Measurements from ENCODE around the gene HES3.

The HES3 gene

DNA sequence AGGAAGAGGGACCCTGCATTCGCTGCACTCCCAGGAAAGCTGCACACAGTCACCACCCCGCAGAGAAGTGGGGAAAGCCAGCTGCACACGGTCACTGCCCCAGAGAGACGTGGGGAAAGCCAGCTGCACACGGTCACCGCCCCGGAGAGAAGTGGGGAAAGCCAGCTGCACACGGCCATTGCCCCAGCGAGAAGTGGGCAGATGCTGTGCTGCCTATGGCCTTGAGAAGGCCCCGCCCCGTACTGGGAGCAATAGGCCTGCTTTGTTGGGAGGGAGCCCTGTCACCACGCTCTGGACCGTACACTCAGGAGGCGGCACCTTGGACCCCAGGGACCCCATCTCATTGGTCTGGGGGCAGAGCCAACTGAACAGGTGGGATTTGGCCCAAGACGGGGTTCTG, 21.2 kb downstream of the HES3 start:
- no peak for DNase-seq (ENCODE audit: low read depth in 2 of 2)
- no peak for TF ChIP-seq CTCF (IDR thresholded peaks at IDR 0.05; ENCODE audit: low read depth, low read length)
- no peak overlapping the region for H3K4me3 ChIP-seq (replicated peaks in 1 of 2; ENCODE audit: low read depth in 2 of 2, low read length in 2 of 2)

GRCh38 chr1:6266641-6267040, 22.7 kb downstream of the HES3 start:
- H3K4me3 ChIP-seq (replicated peaks in 1 of 2; ENCODE audit: low read depth in 2 of 2, low read length in 2 of 2), result no peak overlapping the region
- DNase-seq (ENCODE audit: low read depth in 2 of 2), result no peak
- TF ChIP-seq CTCF (IDR thresholded peaks at IDR 0.05; ENCODE audit: low read depth, low read length), result no peak

DNA sequence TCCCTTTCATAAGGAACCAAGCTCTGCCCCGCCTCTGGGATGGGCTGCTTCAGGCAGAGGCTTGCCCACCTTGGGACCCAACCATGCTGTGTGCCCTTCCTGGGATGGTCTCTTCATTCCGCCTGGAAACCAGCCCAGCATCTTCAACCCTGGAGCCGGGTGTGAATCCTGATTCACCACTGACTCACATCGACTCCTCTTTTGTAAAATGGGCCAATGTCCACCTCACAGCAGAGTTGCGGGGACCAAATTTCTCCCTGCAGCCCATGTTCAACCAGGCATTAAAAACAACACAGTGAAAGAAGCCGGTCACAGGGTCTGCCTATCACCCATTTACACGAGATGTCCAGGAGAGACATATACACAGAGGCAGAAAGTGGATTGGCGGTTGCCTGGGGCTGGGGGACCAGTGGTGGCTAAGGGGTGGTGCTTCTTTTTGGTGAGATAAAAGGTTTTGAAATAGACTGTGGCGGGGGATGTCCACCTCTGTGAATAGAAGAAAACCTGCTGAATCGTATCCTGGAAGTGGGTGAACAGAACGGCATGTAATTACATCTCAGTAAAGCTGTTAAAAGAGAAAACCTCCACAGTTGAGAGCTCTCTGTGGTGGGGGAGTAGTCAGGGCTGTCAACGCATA, 23.8 kb downstream of the HES3 start:
- no peak for TF ChIP-seq CTCF (IDR thresholded peaks at IDR 0.05; ENCODE audit: low read depth, low read length)
- peak in 1 of 2 donors; percentile 45 for DNase-seq (ENCODE audit: low read depth in 2 of 2)
- no peak overlapping the region for H3K4me3 ChIP-seq (replicated peaks in 1 of 2; ENCODE audit: low read depth in 2 of 2, low read length in 2 of 2)

- no peak overlapping the region for H3K4me3 ChIP-seq (replicated peaks in 1 of 2; ENCODE audit: low read depth in 2 of 2, low read length in 2 of 2)
- no peak for DNase-seq (ENCODE audit: low read depth in 2 of 2)
- TF ChIP-seq CTCF (IDR thresholded peaks at IDR 0.05; ENCODE audit: low read depth, low read length), result no peak
These were observed 24.4 kb downstream of the HES3 start for GRCh38 chr1:6268415-6268814.

DNA sequence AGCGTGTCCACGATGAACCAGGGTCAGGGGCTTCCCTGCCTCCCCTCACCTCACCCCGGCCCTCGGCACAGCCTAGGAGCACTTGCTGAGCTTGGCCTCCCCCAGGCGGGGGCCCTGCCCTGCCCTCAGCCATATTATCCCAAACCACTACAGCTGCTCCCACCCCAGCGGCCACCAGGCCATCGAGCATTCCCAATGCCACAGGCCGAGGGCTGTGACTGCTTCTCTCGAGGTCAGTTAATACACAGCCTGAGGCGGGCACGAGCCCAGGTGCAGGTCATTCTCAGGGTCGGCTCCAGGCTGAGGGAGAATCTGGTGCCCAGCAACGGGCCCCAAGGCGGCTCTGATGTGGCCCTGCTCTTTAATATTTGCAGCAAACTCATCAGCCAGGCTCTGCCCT, 25.3 kb downstream of the HES3 start:
- no peak for DNase-seq (ENCODE audit: low read depth in 2 of 2)
- no peak overlapping the region for H3K4me3 ChIP-seq (replicated peaks in 1 of 2; ENCODE audit: low read depth in 2 of 2, low read length in 2 of 2)
- TF ChIP-seq CTCF (IDR thresholded peaks at IDR 0.05; ENCODE audit: low read depth, low read length), result no peak

- TF ChIP-seq CTCF (IDR thresholded peaks at IDR 0.05; ENCODE audit: low read depth, low read length), result no peak
- H3K4me3 ChIP-seq (replicated peaks in 1 of 2; ENCODE audit: low read depth in 2 of 2, low read length in 2 of 2), result no peak overlapping the region
These were observed 25.9 kb downstream of the HES3 start for GRCh38 chr1:6269720-6270400.

More at GRCh38 chr1:6269720-6270400, 25.9 kb downstream of the HES3 start:
- DNase-seq (ENCODE audit: low read depth in 2 of 2), result no peak

Measured in cardiac fibroblast (primary cell).